ENCODE results near the gene EPB41.

- TF ChIP-seq CTCF (IDR thresholded peaks at IDR 0.05) (no peak), POLR2A (IDR thresholded peaks at IDR 0.05) (no peak)
These were observed 206.0 kb downstream of the EPB41 start for GRCh38 chr1:29120367-29120766.
